ENCODE results near the gene ZDHHC24. TPM values are rescaled to one million over a fixed set of nuclear protein-coding genes. Genes with fewer than 3 reads are reported as not detected.

Gene ZDHHC24
- 10.5 TPM for total RNA-seq (2021; ENCODE audit: unreplicated experiment)
- 7.3 and 8.3 TPM in 2 replicates for polyA plus RNA-seq (2012)
- Bru-seq, nascent RNA, result percentile 46 among the genes with signal in this experiment
- BruChase-seq, experiment 1, labeled RNA remaining after a 6-hour chase, result percentile 65 among the genes with signal in this experiment
- BruChase-seq, experiment 2, labeled RNA remaining after a 2-hour chase, result percentile 56 among the genes with signal in this experiment
- long read RNA-seq, full-length matches to known transcripts, result 13 of 25 reads
- long read RNA-seq, partial matches to known transcripts, result 5 of 25 reads
- long read RNA-seq, other reads (novel, unspliced or antisense), result 7 of 25 reads

DNA sequence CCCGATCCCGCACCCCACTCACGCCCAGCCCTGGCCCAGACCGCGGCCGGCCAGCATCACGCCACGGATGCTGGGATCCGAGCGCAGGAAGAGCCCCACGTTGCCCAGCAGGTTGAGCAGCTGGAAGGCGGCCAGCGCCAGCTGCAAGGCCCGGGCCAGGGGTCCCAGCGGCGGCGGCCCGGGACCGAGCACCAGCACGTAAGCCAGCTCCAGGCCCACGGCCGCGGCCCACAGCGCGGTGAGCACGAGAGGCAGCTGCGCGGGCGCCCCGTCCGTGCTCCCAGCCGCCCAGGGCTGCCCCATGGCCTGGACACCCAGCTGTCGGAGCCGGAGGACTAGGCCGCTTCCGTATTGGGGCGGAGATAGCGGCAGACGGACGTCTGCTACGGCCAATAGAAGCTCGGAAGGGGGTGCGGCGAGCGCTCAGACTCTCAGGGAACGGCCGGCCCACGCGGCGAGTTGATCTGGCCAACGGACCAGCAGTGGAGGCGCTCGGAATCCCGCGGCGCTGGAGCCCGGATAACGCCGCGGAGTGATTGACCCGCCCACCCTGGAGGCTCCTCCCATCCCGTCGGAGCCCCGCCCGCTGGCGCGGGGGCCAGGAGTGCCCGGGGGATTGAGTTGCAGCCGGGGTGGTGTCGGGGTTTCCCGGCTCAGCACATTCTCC is at the start of gene ZDHHC24:
TSS of gene ZDHHC24 (minus strand) at position 348 of the 667 bp plus-strand sequence. CDS start at position 303, 45 bp downstream.
- no peaks in the 10 kb centered on the region for H3K9me2 ChIP-seq (ENCODE audit: insufficient read depth)
- no peaks in the 10 kb centered on the region for H3K9me3 ChIP-seq (ENCODE audit: control insufficient read depth in 1 of 2, insufficient read depth in 1 of 2, low read depth in 1 of 2, low read length in 2 of 2)
- peak within 1 kb of the TSS; percentile 86 for H3K9ac ChIP-seq (ENCODE audit: low read length)
- no TSS peak for BruUV-seq (replicated peaks)
- H3K27ac ChIP-seq (ENCODE audit: low read depth, low read length), result peak within 1 kb of the TSS; percentile 67
- DNase-seq (ENCODE audit: low read depth, low spot score) (peak; percentile 90), ATAC-seq (peak; percentile 98)
- no peaks in the 10 kb centered on the region for H3K27me3 ChIP-seq (ENCODE audit: insufficient read depth, low read length)
- RAD21 ChIA-PET (ENCODE audit: low non-redundant PET in 1 of 2, low total read pairs in 2 of 2, uncharacterized antibody in 2 of 2, unreplicated experiment in 2 of 2), result interaction anchor here in 1 of 2 experiments (1.4 kb wide), 1 partner anchor 132 kb away, joined by 11 read pairs; the partner anchor contains the start of gene RBM4B
- H3K4me2 ChIP-seq (ENCODE audit: low read length), result peak within 1 kb of the TSS; percentile 96
- H3K79me2 ChIP-seq (ENCODE audit: insufficient read depth, low read length), result no peaks in the 10 kb centered on the region
- intact Hi-C loops (cut with micrococcal nuclease), result no loop called here
- H3K36me3 ChIP-seq (ENCODE audit: control insufficient read depth in 1 of 2, insufficient read depth in 2 of 2, low read length in 2 of 2), result no peaks in the 10 kb centered on the region
- H4K20me1 ChIP-seq (ENCODE audit: insufficient read depth), result no peaks in the 10 kb centered on the region
- CTCF ChIA-PET, result interaction anchor here (0.7 to 1.1 kb wide), 2 partner anchors 79 to 133 kb away, joined by 3 to 4 read pairs; partner anchors contain the start of gene PELI3
- peak within 1 kb of the TSS; percentile 75 to 82 for H3K4me3 ChIP-seq (replicated peaks in 1 of 2; ENCODE audit: low read depth in 1 of 2, low read length in 2 of 2)
- H3K4me1 ChIP-seq (ENCODE audit: control insufficient read depth in 1 of 2, insufficient read depth in 2 of 2, low read length in 2 of 2), result peaks cover 0 to 12% of the 10 kb centered on the region in 2 experiments; a peak in 2 of 4 replicates
- H2AFZ ChIP-seq (ENCODE audit: low read depth, low read length, poor library complexity, severe bottlenecking), result peak within 1 kb of the TSS; percentile 91
- TF ChIP-seq ZFX (IDR thresholded peaks at IDR 0.05), result peak; percentile 95
- TF ChIP-seq TCF7L2 (IDR thresholded peaks at IDR 0.05; ENCODE audit: borderline replicate concordance, extremely low read depth, insufficient read depth, insufficient read length), result peak; percentile 13
- TF ChIP-seq, protein P1, sequence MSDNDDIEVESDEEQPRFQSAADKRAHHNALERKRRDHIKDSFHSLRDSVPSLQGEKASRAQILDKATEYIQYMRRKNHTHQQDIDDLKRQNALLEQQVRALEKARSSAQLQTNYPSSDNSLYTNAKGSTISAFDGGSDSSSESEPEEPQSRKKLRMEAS (IDR thresholded peaks at IDR 0.05), result peak; percentile 61
- TF ChIP-seq POLR2AphosphoS5 (IDR thresholded peaks at IDR 0.05; ENCODE audit: low read depth, low read length), result peak; percentile 90
- peak; percentile 79 for TF ChIP-seq ZBTB33 (IDR thresholded peaks at IDR 0.05; ENCODE audit: extremely low read depth, insufficient replicate concordance, low read length)
- peak; percentile 86 for TF ChIP-seq SP1 (IDR thresholded peaks at IDR 0.05; ENCODE audit: low read depth)
- TF ChIP-seq POLR2A (IDR thresholded peaks at IDR 0.05; ENCODE audit: borderline replicate concordance, extremely low read depth, insufficient read depth, insufficient read length), result peak; percentile 23
- TF ChIP-seq SRF (IDR thresholded peaks at IDR 0.05; ENCODE audit: low read depth), result no peak
- peak; percentile 66 for TF ChIP-seq EGR1 (IDR thresholded peaks at IDR 0.05; ENCODE audit: low read depth)
- peak; percentile 66; the same call in 1 of the 2 replicates for TF ChIP-seq SIN3A (IDR thresholded peaks at IDR 0.05; ENCODE audit: low read depth)
- TF ChIP-seq RAD21 (IDR thresholded peaks at IDR 0.05; ENCODE audit: low read depth), result no peak
- POLR2A ChIA-PET, result interaction anchor here (0.6 to 1.6 kb wide), 5 partner anchors 11 to 132 kb away, joined by 3 to 10 read pairs (median 4); partner anchors contain the start of genes RBM4 and RBM4B

Data from HCT116 (cell line).